ENCODE measurements around the gene CAV1.

Gene CAV1

GRCh38 chr7:116530107-116530820 is 5.4 kb downstream of the CAV1 start:
- DNase-seq (ENCODE audit: low read depth in 2 of 2), result no peak

GRCh38 chr7:116532102-116532688 is 7.4 kb downstream of the CAV1 start:
- no peak for DNase-seq (ENCODE audit: low read depth in 2 of 2)

GRCh38 chr7:116534790-116535189 is 10.0 kb downstream of the CAV1 start:
- no peak for DNase-seq (ENCODE audit: low read depth in 2 of 2)

GRCh38 chr7:116535416-116535815 is 10.6 kb downstream of the CAV1 start:
- DNase-seq (ENCODE audit: low read depth in 2 of 2), result no peak

GRCh38 chr7:116538138-116538537 is 13.3 kb downstream of the CAV1 start:
- DNase-seq (ENCODE audit: low read depth in 2 of 2), result no peak

GRCh38 chr7:116539879-116540278 is 15.0 kb downstream of the CAV1 start:
- no peak for DNase-seq (ENCODE audit: low read depth in 2 of 2)

- DNase-seq (ENCODE audit: low read depth in 2 of 2), result no peak
Measured at GRCh38 chr7:116540743-116541142, 15.9 kb downstream of the CAV1 start.

GRCh38 chr7:116541951-116542350 is 17.1 kb downstream of the CAV1 start:
- DNase-seq (ENCODE audit: low read depth in 2 of 2), result no peak

- no peak for DNase-seq (ENCODE audit: low read depth in 2 of 2)
Measured at GRCh38 chr7:116542618-116543017, 17.8 kb downstream of the CAV1 start.

- DNase-seq (ENCODE audit: low read depth in 2 of 2), result no peak
Measured at GRCh38 chr7:116543664-116544063, 18.8 kb downstream of the CAV1 start.

- no peak for DNase-seq (ENCODE audit: low read depth in 2 of 2)
Measured at GRCh38 chr7:116544487-116544886, 19.7 kb downstream of the CAV1 start.

GRCh38 chr7:116545411-116545993 is 20.7 kb downstream of the CAV1 start:
- no peak for DNase-seq (ENCODE audit: low read depth in 2 of 2)

- DNase-seq (ENCODE audit: low read depth in 2 of 2), result no peak
Measured at GRCh38 chr7:116546054-116546453, 21.2 kb downstream of the CAV1 start.

- DNase-seq (ENCODE audit: low read depth in 2 of 2), result no peak
Measured at GRCh38 chr7:116546916-116547315, 22.1 kb downstream of the CAV1 start.

- DNase-seq (ENCODE audit: low read depth in 2 of 2), result no peak
Measured at GRCh38 chr7:116547347-116547746, 22.5 kb downstream of the CAV1 start.

- no peak for DNase-seq (ENCODE audit: low read depth in 2 of 2)
Measured at GRCh38 chr7:116548506-116548905, 23.7 kb downstream of the CAV1 start.

GRCh38 chr7:116549370-116549769 is 24.5 kb downstream of the CAV1 start:
- DNase-seq (ENCODE audit: low read depth in 2 of 2), result no peak

- DNase-seq (ENCODE audit: low read depth in 2 of 2), result no peak
Measured at GRCh38 chr7:116551692-116552091, 26.9 kb downstream of the CAV1 start.

- no peak for DNase-seq (ENCODE audit: low read depth in 2 of 2)
Measured at GRCh38 chr7:116552602-116553001, 27.8 kb downstream of the CAV1 start.

- no peak for DNase-seq (ENCODE audit: low read depth in 2 of 2)
Measured at GRCh38 chr7:116553168-116553964, 28.5 kb downstream of the CAV1 start.

- no peak for DNase-seq (ENCODE audit: low read depth in 2 of 2)
Measured at GRCh38 chr7:116554436-116554835, 29.6 kb downstream of the CAV1 start.

- DNase-seq (ENCODE audit: low read depth in 2 of 2), result no peak
Measured at GRCh38 chr7:116554911-116555310, 30.1 kb downstream of the CAV1 start.

All from stimulated activated CD4-positive, alpha-beta T cell treated with anti-CD3 and anti-CD28 coated beads, Interleukin-1b, Interleukin-23, amount 100 ng/mL, for 4 hours (primary cell).